ENCODE measurements around the gene MCTP2.

The MCTP2 gene

GRCh38 chr15:94269954-94270353, 38.6 kb downstream of the MCTP2 start:
- TF ChIP-seq SIN3A (IDR thresholded peaks at IDR 0.05; ENCODE audit: borderline replicate concordance, insufficient read depth, low read length) (no peak), TAF1 (IDR thresholded peaks at IDR 0.05; ENCODE audit: borderline replicate concordance, insufficient read depth, low read length) (no peak), FOXP2 (optimal IDR thresholded peaks at IDR 0.05; ENCODE audit: borderline replicate concordance, extremely low read depth, extremely low read length, insufficient read depth) (no peak), POLR2AphosphoS5 (IDR thresholded peaks at IDR 0.05; ENCODE audit: low read depth, low read length) (no peak), REST (IDR thresholded peaks at IDR 0.05; ENCODE audit: insufficient read depth in 1 of 2, low read depth in 2 of 2, low read length in 2 of 2) (no peak)

GRCh38 chr15:94270570-94270969, 39.2 kb downstream of the MCTP2 start:
- no peak for TF ChIP-seq POLR2AphosphoS5 (IDR thresholded peaks at IDR 0.05; ENCODE audit: low read depth, low read length)
- TF ChIP-seq FOXP2 (optimal IDR thresholded peaks at IDR 0.05; ENCODE audit: borderline replicate concordance, extremely low read depth, extremely low read length, insufficient read depth) = no peak
- no peak for TF ChIP-seq REST (IDR thresholded peaks at IDR 0.05; ENCODE audit: insufficient read depth in 1 of 2, low read depth in 2 of 2, low read length in 2 of 2)
- TF ChIP-seq TAF1 (IDR thresholded peaks at IDR 0.05; ENCODE audit: borderline replicate concordance, insufficient read depth, low read length) = no peak
- no peak for TF ChIP-seq SIN3A (IDR thresholded peaks at IDR 0.05; ENCODE audit: borderline replicate concordance, insufficient read depth, low read length)

GRCh38 chr15:94272251-94272898, 41.0 kb downstream of the MCTP2 start:
- TF ChIP-seq FOXP2 (optimal IDR thresholded peaks at IDR 0.05; ENCODE audit: borderline replicate concordance, extremely low read depth, extremely low read length, insufficient read depth) (no peak), REST (IDR thresholded peaks at IDR 0.05; ENCODE audit: insufficient read depth in 1 of 2, low read depth in 2 of 2, low read length in 2 of 2) (no peak), TAF1 (IDR thresholded peaks at IDR 0.05; ENCODE audit: borderline replicate concordance, insufficient read depth, low read length) (no peak), POLR2AphosphoS5 (IDR thresholded peaks at IDR 0.05; ENCODE audit: low read depth, low read length) (no peak), SIN3A (IDR thresholded peaks at IDR 0.05; ENCODE audit: borderline replicate concordance, insufficient read depth, low read length) (no peak)

- no peak for TF ChIP-seq FOXP2 (optimal IDR thresholded peaks at IDR 0.05; ENCODE audit: borderline replicate concordance, extremely low read depth, extremely low read length, insufficient read depth)
Measured at GRCh38 chr15:94273826-94274225, 42.5 kb downstream of the MCTP2 start.

GRCh38 chr15:94274745-94275144, 43.4 kb downstream of the MCTP2 start:
- TF ChIP-seq POLR2AphosphoS5 (IDR thresholded peaks at IDR 0.05; ENCODE audit: low read depth, low read length) = no peak
- no peak for TF ChIP-seq SIN3A (IDR thresholded peaks at IDR 0.05; ENCODE audit: borderline replicate concordance, insufficient read depth, low read length)
- TF ChIP-seq TAF1 (IDR thresholded peaks at IDR 0.05; ENCODE audit: borderline replicate concordance, insufficient read depth, low read length) = no peak
- TF ChIP-seq FOXP2 (optimal IDR thresholded peaks at IDR 0.05; ENCODE audit: borderline replicate concordance, extremely low read depth, extremely low read length, insufficient read depth) = no peak
- TF ChIP-seq REST (IDR thresholded peaks at IDR 0.05; ENCODE audit: insufficient read depth in 1 of 2, low read depth in 2 of 2, low read length in 2 of 2) = no peak
